Prostate gland (tissue), 2 donors: ENCODE results near the gene TNPO3. TPM values are rescaled to one million over a fixed set of nuclear protein-coding genes. Genes with fewer than 3 reads are reported as not detected.
A peak's percentile ranks its signal among the peaks of the same experiment; 100 is the strongest.

Experiments used
- DNase-seq: peaks from one replicate; pipeline ENCODE4 v3.0.0-alpha.2; 2019; ENCODE audit warnings: low spot score
- H3K27ac ChIP-seq, 2 donors: fragments of 200-600 bp; sonication (generic); 2 replicates each; pipeline ENCODE4 v1.5.1; 2017 to 2019
- H3K27me3 ChIP-seq: fragments of 200-600 bp; sonication (generic); replicated peaks from 2 replicates; pipeline ENCODE4 v1.5.1; 2019; ENCODE audit not compliant: insufficient read depth
- H3K36me3 ChIP-seq, 2 donors: fragments of 200-600 bp; sonication (generic); 1 replicate in 1 of 2; 2 replicates in 1 of 2; pipeline versions ENCODE4 v1.5.1 to v1.8.1; 2017 to 2019
- H3K4me1 ChIP-seq: fragments of 200-600 bp; sonication (generic); replicated peaks from 2 replicates; pipeline ENCODE4 v1.5.1; 2019
- H3K4me3 ChIP-seq, 2 donors: fragments of 200-600 bp; sonication (generic); 2 replicates each; pipeline ENCODE4 v1.5.1; 2017 to 2019
- H3K9me3 ChIP-seq: fragments of 200-600 bp; sonication (generic); 2 replicates; pipeline ENCODE4 v1.5.1; 2017
- CTCF ChIP-seq, 4 experiments: fragments of 200-600 bp in 2 of 4; fragments of 450-650 bp in 2 of 4; sonication (generic) in 2 of 4; IDR thresholded peaks; 1 replicate in 3 of 4; 2 replicates in 1 of 4; pipeline ENCODE4 v1.5.1; 2016 to 2019; ENCODE audit warnings: antibody characterized with exemption in 4 of 4, mild to moderate bottlenecking in 2 of 4, moderate library complexity in 2 of 4
- POLR2A ChIP-seq: fragments of 450-650 bp; IDR thresholded peaks from one replicate; pipeline ENCODE4 v1.6.1; 2016; ENCODE audit warnings: antibody characterized with exemption, mild to moderate bottlenecking
- POLR2AphosphoS5 ChIP-seq: sonication (generic); formaldehyde crosslinking; IDR thresholded peaks from one replicate; pipeline ENCODE4 v1.6.1; 2017; ENCODE audit warnings: antibody characterized with exemption
- WGBS: methylation state at CpG from one replicate; pipeline ENCODE4 v1.1.5; 2018; 5-methylcytosine and 5-hydroxymethylcytosine counted together
- intact Hi-C: fragments of 100-400 bp; cut with DNase I; formaldehyde crosslinking; loops from one replicate; pipeline ENCODE4 v1.14.2; 2022
- total RNA-seq, 2 donors: library from RNA; depleted of rRNA; stranded (reverse); fragments of >200 nt; gene quantifications; one replicate each; pipeline ENCODE4 v1.1.0, GENCODE V29; 2016

TNPO3 gene
- total RNA-seq, 2 donors from 2014 or later, result 32.2 to 42.3 TPM

GRCh38 chr7:128917122-128917521 lies 137.8 kb downstream of the TNPO3 start:
- WGBS, result 100% methylated on average over 2 of the region's 2 CpGs
- DNase-seq, result no peak
- H3K27ac ChIP-seq, result no peak overlapping the region
- H3K27me3 ChIP-seq, result peaks cover 13% of the 10 kb centered on the region
- H3K4me1 ChIP-seq, result no peaks in the 10 kb centered on the region
- H3K36me3 ChIP-seq, result no peaks in the 10 kb centered on the region
- intact Hi-C loops, result no loop called here
- no peaks in the 10 kb centered on the region for H3K9me3 ChIP-seq
- no peak overlapping the region for H3K4me3 ChIP-seq
- TF ChIP-seq POLR2A, result no peak
- no peak for TF ChIP-seq POLR2AphosphoS5
- no peak for TF ChIP-seq CTCF (IDR thresholded peaks at IDR 0.05)

- intact Hi-C loops, result no loop called here
- Histone ChIP-seq H3K4me1 (no peaks in the 10 kb centered on the region), H3K9me3 (no peaks in the 10 kb centered on the region), H3K27ac (no peak overlapping the region), H3K27me3 (peaks cover 13% of the 10 kb centered on the region), H3K4me3 (no peak overlapping the region), H3K36me3 (no peaks in the 10 kb centered on the region)
- DNase-seq, result no peak
- TF ChIP-seq POLR2A, result no peak
- TF ChIP-seq CTCF (IDR thresholded peaks at IDR 0.05), result no peak
- TF ChIP-seq POLR2AphosphoS5, result no peak
- WGBS, result 98% methylated on average over 7 of the region's 7 CpGs
Observed at GRCh38 chr7:128916643-128916915, 138.3 kb downstream of the TNPO3 start.

- no peaks in the 10 kb centered on the region for H3K9me3 ChIP-seq
- no peaks in the 10 kb centered on the region for H3K36me3 ChIP-seq
- intact Hi-C loops, result no loop called here
- WGBS, result 47% methylated on average over 55 of the region's 69 CpGs
- H3K27ac ChIP-seq, result no peak overlapping the region
- H3K4me3 ChIP-seq, result peak overlapping the region in 1 of 2 donors; percentile 3
- no peaks in the 10 kb centered on the region for H3K4me1 ChIP-seq
- peaks cover 13% of the 10 kb centered on the region for H3K27me3 ChIP-seq
- no peak for DNase-seq
- TF ChIP-seq CTCF (IDR thresholded peaks at IDR 0.05), result no peak
- TF ChIP-seq POLR2A, result no peak
- no peak for TF ChIP-seq POLR2AphosphoS5
Observed at GRCh38 chr7:128915841-128916642, 138.9 kb downstream of the TNPO3 start.

- Histone ChIP-seq H3K9me3 (no peaks in the 10 kb centered on the region), H3K4me1 (no peaks in the 10 kb centered on the region), H3K27me3 (peaks cover 14% of the 10 kb centered on the region), H3K36me3 (no peaks in the 10 kb centered on the region), H3K27ac (no peak overlapping the region), H3K4me3 (peak overlapping the region in 1 of 2 donors; percentile 3)
- TF ChIP-seq POLR2A (no peak), POLR2AphosphoS5 (no peak), CTCF (IDR thresholded peaks at IDR 0.05) (no peak)
- 7% methylated on average over 31 of the region's 34 CpGs for WGBS
- intact Hi-C loops, result no loop called here
- DNase-seq, result no peak
Observed at GRCh38 chr7:128915271-128915819, 139.6 kb downstream of the TNPO3 start.

- 55% methylated on average over 11 of the region's 11 CpGs for WGBS
- no peak overlapping the region for H3K4me3 ChIP-seq
Observed at GRCh38 chr7:128914566-128915151, 140.3 kb downstream of the TNPO3 start.

More at GRCh38 chr7:128914566-128915151, 140.3 kb downstream of the TNPO3 start:
- TF ChIP-seq POLR2AphosphoS5 (no peak), POLR2A (no peak), CTCF (IDR thresholded peaks at IDR 0.05) (no peak)
- Histone ChIP-seq H3K4me1 (no peaks in the 10 kb centered on the region), H3K36me3 (no peaks in the 10 kb centered on the region), H3K9me3 (no peaks in the 10 kb centered on the region), H3K27ac (no peak overlapping the region), H3K27me3 (peaks cover 16% of the 10 kb centered on the region)
- no peak for DNase-seq
- intact Hi-C loops, result no loop called here
